HG02981 (cell line): ENCODE results near the gene TMC3.

Experiments used
- ATAC-seq: cut with Tn5 transposase; IDR thresholded peaks from one replicate; pipeline ENCODE4 v1.9.1; 2021; ENCODE audit warnings: mild to moderate bottlenecking, moderate library complexity; ENCODE audit not compliant: unreplicated experiment

TMC3 gene

GRCh38 chr15:81385721-81386076 is 11.7 kb upstream of the TMC3 start:
- no peak for ATAC-seq

- ATAC-seq, result no peak
Observed at GRCh38 chr15:81384891-81385720, 11.1 kb upstream of the TMC3 start.

DNA sequence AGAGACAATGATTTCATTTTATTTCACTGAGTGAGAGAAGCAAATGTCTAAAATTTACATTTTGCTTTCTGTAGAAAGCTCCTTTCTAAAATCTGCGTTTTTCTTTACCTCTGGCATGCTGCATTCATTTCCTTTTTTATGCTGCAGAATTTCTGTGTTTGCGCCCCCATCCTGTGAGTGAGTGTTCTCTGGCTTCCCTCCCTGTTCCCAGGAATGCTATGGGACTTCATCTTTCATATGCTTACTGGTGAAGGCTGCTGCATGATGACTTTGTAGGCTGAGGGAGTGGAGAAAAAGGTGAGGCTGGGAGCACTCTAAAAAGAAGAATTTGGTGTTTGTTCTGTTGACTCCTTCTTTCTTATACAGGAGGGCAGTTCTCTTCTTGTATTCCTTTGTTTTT is 7.7 kb upstream of the TMC3 start:
- ATAC-seq, result no peak

DNA sequence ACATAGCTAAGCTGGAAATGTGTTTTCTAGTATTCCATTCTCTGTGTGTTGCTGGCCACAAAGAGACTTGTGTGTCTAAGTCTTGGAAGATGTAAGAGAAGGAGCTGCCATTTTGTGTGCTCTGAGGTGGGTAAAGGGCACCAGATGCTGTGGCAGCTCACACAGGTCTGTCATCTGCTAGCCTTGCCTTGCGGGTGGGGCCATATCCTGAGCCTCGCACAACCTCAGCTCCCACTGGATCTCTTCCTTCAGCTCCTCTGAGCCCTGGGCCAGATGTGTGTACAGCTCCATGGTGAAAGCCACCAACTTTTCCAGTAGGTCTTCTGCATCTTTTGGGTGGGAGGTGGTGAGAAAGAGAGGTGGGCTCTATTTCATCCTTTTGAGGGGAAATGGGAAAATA is 6.7 kb upstream of the TMC3 start:
- ATAC-seq, result no peak

GRCh38 chr15:81380203-81380602 is 6.2 kb upstream of the TMC3 start:
- ATAC-seq, result no peak

DNA sequence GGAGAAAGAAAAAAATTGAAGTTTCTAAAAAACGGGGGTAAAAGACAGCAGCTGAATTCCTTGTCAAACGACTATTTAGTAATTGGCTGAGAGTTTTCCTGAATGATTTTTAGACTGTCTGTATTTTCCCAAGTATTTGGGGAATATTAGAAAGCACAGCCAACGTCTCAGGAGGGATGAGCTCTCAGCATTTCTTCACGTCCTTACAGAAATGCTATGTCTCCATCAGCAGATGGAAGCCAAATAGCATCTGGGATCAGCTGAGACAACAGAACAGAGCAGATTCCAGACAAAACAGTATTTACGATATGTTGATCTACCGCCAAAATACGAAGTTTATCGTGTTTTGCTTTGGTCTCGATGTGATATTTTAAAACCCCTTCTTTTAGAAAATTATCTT is 5.3 kb upstream of the TMC3 start:
- no peak for ATAC-seq

GRCh38 chr15:81378443-81378842 is 4.4 kb upstream of the TMC3 start:
- ATAC-seq, result no peak

DNA sequence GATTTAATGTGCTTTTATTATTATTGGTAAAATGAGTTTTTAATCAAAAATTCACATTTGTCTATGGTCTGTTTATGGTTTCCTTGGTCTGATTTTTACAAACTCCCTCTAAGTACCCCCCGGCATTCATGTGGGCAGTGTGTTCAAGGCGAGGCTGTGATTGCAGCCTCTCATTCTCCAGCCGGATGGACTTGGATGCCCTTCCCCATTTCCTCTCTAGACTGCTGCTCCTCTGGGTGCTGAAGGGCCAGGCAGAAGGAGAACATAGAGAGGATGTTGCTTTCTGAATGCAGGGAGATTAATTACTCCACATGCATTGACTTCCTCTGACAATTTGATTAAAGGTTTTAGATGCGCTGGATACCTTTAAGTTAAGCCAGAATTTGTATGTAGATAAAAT is 3.9 kb upstream of the TMC3 start:
- ATAC-seq, result no peak

DNA sequence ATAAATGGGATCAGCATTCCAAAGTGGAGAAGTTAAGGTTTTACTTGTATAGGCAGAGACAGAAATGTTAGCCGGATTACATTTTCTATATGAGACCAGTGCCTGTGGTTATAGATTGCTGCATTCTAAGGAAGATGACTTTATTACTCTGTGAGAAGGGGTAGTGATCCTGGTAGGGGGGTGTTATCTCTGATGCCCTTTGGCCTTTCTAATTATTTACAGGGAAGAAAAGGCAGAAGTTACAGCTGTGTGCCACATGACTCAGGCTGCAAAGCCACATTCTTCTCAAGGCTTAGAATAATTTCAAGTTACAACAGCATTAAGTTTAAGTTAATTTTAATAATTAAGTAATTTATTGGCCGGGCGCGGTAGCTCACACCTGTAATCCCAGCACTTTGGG is 2.2 kb upstream of the TMC3 start:
- ATAC-seq, result no peak

- no peak for ATAC-seq
Observed at GRCh38 chr15:81375461-81375860, 1.4 kb upstream of the TMC3 start.

GRCh38 chr15:81373176-81373575 is 837 bp downstream of the TMC3 start:
- no peak for ATAC-seq

DNA sequence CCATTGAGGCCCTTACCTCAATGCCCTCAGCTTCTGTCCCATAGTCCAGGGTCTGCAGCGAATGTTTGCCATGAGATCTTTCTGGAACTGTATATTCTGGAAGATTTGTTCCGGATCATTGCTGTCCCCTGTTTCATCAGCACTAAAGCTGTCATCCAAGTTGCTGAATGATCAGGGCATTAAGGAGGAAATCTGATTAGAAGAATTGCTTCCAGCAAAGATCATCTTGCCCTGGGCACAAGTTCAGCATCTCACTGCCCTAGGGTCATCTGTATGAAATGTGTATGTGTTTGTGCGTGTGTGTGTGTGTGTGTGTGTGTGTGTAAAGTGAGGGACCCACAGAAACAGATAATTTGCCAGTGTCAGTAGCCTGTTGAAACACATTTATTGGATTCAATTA is 1.4 kb downstream of the TMC3 start:
- ATAC-seq, result no peak

- ATAC-seq, result no peak
Observed at GRCh38 chr15:81363718-81364500, 10.1 kb downstream of the TMC3 start.

- ATAC-seq, result no peak
Observed at GRCh38 chr15:81363276-81363675, 10.7 kb downstream of the TMC3 start.

- ATAC-seq, result no peak
Observed at GRCh38 chr15:81362790-81363189, 11.2 kb downstream of the TMC3 start.

GRCh38 chr15:81361891-81362290 is 12.1 kb downstream of the TMC3 start:
- no peak for ATAC-seq

GRCh38 chr15:81360491-81360890 is 13.5 kb downstream of the TMC3 start:
- no peak for ATAC-seq

- no peak for ATAC-seq
Observed at GRCh38 chr15:81358248-81358647, 15.8 kb downstream of the TMC3 start.

- ATAC-seq, result no peak
Observed at GRCh38 chr15:81357180-81357686, 16.8 kb downstream of the TMC3 start.

GRCh38 chr15:81356252-81356651 is 17.8 kb downstream of the TMC3 start:
- ATAC-seq, result no peak

- no peak for ATAC-seq
Observed at GRCh38 chr15:81351651-81352050, 22.4 kb downstream of the TMC3 start.

DNA sequence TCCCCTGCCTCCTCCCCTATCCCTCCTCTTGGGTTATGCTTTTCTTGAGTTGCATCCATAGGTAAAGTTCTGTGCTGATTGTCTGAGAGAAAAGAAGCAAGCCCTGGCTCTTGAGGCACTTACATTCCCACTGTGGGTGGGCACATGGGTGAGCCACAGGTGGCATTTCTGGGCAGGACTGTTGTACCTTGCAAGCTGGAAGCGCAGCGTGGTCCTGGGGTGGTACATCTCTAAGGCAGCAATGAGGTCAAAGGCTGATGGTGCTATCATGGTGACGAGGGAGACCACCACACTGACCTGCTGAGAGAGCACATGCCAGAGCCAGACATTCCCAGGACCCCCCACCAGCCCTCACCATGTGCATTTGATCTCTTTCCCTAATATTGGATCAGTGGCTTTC is 24.7 kb downstream of the TMC3 start:
- ATAC-seq, result no peak
